Retinal pigment epithelial cell (primary cell): ENCODE results near the gene BLACAT1.
A peak's percentile ranks its signal among the peaks of the same experiment; 100 is the strongest.

Experiments
- DNase-seq: peaks from one replicate; pipeline ENCODE4 v3.0.0-alpha.2; 2010; ENCODE audit warnings: low read depth
- H3K4me3 ChIP-seq: 2 replicates; pipeline ENCODE4 v1.5.1; 2011; ENCODE audit warnings: mild to moderate bottlenecking, low read length, control low read depth, moderate library complexity
- CTCF ChIP-seq: conservative IDR thresholded peaks from 2 replicates; pipeline ENCODE4 v1.5.1; 2011; ENCODE audit warnings: low read depth, low read length, control low read depth, inconsistent platforms

Gene BLACAT1

GRCh38 chr1:205430696-205431305, 25.0 kb downstream of the BLACAT1 start:
- DNase-seq: no peak
- peak; percentile 99 for TF ChIP-seq CTCF
- peak overlapping the region; percentile 56 for H3K4me3 ChIP-seq

GRCh38 chr1:205429762-205430695, 25.8 kb downstream of the BLACAT1 start:
- no peak for DNase-seq
- no peak for TF ChIP-seq CTCF
- H3K4me3 ChIP-seq: peak overlapping the region; percentile 56

GRCh38 chr1:205424901-205425600, 30.8 kb downstream of the BLACAT1 start:
- DNase-seq: no peak
- no peak overlapping the region for H3K4me3 ChIP-seq
- no peak for TF ChIP-seq CTCF

- no peak overlapping the region for H3K4me3 ChIP-seq
- no peak for DNase-seq
- no peak for TF ChIP-seq CTCF
Observed at GRCh38 chr1:205423814-205424399, 31.9 kb downstream of the BLACAT1 start.

- no peak overlapping the region for H3K4me3 ChIP-seq
- DNase-seq: no peak
- TF ChIP-seq CTCF: peak; percentile 40
Observed at GRCh38 chr1:205422993-205423642, 32.7 kb downstream of the BLACAT1 start.

GRCh38 chr1:205421798-205422197, 34.0 kb downstream of the BLACAT1 start, which contains the start of gene LEMD1:
TSS of gene LEMD1 (minus strand) at chr1:205422056. CDS start at chr1:205420536, 1,520 bp downstream.
- H3K4me3 ChIP-seq: no peak within 1 kb of the TSS
- TF ChIP-seq CTCF: no peak

More at GRCh38 chr1:205421798-205422197, 34.0 kb downstream of the BLACAT1 start, which contains the start of gene LEMD1:
- DNase-seq: no peak
